NAMALWA (cell line): Measurements from ENCODE around the gene ADTRP.

Experiments used
- DNase-seq: peaks from one replicate; pipeline ENCODE4 v3.0.0-alpha.2; 2015; ENCODE audit warnings: low spot score

Gene ADTRP

DNA sequence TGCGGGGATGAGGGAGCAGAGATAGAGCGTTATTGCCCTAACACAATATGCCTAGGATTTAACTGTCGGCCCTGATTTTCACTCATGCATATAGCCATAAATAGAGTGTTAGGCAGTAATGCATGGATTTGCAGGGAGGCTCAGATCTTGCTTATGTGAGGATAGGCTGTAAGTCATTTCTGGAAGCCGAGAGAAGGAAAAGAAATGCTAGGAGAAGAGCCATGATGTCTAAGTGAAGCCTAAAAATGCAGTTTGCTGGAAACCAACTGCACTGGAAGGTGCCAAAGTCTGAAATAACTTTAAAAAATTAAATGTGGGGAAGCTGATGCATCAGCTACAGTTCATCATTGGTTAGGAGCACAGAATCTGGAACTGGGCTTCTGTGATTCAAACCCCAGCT, 54.3 kb downstream of the ADTRP start:
- DNase-seq, result no peak

DNA sequence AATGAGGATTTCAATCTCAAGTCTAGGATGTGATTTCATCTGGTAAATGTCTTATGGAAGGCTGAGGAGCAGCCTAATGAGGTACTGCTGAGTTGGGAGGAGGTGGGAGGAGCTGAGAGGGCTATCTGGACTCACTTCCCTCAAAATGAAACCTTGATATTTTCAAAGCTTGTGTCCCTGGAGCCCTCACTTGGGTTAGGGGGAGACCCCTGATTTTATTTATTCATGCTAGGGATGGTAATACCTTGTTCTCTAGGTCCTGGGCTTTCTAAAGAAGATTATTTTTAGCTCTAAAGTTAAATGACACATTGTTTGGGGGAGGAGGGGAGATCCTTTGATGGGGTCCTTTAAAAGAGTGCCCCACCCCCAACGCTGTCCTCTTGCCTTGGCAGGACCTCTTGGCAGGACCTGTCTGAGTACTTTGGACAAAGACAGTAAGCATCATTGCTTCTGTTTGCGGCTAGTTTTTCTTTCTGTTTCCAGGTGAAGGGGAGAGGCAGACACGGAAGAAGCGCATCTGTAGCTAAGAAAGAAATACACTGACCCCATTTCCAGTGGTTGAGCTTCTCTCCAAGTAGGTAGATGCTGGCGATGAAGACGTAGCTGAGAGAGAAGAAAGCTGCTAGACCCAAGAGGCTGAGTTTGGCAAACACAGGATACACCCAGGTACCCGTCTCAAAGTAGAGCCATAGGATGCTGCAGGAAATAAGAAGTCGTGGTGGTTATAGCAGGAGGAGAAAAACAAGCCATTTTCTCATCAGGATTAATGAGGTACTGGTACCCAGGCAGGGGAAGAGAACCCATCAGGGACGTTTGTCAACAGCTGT, 55.6 kb downstream of the ADTRP start:
- DNase-seq, result no peak

DNA sequence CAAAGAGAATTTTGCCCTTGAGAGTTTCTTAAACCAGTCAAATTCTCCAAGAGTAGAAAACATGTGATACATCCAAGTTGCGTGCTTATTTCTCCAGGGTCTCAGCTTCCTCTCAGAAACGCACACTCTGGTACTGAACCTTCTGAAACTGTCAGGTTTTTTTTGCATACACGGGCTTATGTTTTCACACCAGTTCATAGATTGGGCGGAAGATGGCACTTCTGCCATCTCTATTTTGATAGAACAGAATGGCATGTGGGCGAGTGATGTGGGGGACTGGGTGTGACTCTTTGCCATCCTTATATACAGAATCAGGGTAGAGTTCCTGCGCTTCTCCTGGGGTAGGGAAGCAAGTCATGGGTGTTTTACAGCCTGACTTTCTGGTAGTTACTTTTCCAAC, 56.4 kb downstream of the ADTRP start:
- no peak for DNase-seq

DNA sequence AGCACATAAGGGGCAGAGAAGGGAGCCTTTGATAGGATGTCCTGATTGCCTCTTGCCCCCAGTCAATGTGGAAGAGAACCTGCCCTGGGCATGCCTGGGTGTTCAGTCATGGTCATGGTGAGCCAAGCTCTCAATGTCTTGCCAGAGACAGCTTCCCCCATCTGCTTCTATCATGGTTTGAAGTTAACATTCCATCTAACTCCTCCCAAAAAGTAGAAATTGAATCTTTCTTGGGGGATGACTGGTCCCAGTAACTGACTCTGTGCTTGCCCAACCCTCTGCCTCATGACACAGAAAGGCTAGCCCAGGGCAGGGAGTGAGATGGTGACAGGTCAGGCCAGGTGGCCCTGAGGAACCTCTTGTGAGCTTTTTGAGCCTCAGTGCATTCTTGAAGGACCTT, 60.1 kb downstream of the ADTRP start:
- no peak for DNase-seq

DNA sequence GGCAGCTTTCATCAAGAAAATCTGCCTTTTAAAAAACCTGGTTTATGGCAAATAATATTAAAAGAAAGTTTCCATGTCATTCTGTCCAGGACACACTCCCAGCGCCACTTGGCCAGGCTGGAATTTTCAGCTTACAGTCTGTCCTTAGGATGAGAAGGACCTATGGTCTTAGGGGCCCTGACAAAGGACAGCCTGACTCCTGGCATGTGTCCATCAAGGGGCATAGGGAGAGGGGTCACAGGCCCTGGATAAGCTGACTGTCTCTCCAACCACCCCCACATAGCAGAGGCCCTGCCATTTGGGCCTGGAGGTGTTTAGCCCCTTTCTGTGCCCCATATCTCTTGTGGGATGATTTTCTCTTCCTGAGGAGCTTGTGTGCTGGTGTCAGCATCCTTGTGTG, 60.6 kb downstream of the ADTRP start:
- DNase-seq, result no peak

DNA sequence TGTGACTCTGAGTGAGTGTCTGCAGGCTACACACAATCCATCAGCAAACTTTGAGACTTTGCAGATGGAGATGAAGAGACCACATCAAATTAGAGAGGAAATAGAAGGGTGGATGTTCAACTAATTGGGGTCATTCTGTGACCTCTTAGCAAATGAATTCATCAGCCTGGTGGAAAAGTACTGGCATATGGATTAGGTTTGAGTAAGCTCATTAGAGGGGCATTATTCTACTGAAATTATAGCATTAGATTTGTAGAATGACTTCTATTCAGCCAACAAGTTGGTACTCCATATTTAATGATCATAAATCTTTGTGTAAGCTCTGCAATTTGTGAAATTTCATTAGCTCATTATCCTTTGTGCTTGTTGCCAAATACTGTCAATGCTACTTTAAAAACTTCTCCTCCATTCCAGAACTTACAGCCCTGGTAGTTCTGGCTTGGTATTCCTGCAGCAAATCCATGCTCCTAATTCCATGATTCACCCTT, 63.8 kb downstream of the ADTRP start:
- DNase-seq, result no peak

DNA sequence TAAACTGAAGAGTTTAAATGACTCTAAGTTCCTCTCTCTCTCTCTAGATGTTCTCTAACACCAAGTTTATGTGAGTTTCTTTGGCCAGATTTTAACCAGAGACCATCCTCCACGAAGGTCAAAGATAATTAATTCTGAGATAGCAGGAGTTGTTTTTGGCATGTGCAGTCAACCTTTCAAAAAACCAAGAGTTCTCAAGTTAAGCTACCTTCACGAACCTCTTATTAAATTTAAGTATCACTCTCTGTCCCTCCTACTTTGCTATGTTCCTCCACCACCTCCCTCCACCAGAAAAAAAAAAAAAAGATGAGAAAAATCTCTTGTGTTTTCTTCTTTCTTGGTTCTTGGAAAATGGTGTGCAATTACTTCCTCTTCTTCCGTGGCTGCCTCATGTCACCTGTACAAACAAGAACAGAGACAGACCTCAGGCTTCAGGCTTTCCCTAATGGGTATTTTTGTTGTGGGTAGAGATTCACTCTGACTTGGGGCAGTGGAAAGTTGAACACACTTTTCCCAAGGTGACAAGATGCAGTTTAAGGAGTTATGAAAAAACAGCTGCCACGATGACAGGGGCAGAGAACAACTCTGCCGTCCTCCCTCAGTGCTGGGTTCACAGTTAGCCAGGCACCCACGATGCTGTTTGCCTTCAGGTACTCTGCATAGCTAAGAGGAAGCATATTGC, 64.3 kb downstream of the ADTRP start:
- DNase-seq, result peak; percentile 12

DNA sequence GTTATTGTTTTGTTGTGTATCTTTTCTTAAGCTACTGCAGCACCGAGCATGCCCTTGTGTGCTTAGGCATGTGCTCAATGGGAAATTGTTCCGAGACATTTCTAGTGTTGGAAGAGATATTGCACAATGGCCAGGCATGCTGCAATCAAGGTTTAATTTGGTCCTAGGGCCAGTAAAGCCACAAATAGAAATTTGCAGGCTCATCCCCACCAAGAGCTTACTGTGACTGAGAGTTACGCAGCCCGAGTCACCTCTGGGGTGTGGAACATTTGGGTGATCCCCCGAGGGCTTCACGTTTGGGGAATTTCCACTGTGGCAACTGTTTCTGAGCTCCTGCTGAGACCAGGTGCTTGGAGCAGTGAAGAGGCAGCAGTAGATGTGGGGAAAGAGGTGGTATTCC, 65.8 kb downstream of the ADTRP start:
- no peak for DNase-seq

DNA sequence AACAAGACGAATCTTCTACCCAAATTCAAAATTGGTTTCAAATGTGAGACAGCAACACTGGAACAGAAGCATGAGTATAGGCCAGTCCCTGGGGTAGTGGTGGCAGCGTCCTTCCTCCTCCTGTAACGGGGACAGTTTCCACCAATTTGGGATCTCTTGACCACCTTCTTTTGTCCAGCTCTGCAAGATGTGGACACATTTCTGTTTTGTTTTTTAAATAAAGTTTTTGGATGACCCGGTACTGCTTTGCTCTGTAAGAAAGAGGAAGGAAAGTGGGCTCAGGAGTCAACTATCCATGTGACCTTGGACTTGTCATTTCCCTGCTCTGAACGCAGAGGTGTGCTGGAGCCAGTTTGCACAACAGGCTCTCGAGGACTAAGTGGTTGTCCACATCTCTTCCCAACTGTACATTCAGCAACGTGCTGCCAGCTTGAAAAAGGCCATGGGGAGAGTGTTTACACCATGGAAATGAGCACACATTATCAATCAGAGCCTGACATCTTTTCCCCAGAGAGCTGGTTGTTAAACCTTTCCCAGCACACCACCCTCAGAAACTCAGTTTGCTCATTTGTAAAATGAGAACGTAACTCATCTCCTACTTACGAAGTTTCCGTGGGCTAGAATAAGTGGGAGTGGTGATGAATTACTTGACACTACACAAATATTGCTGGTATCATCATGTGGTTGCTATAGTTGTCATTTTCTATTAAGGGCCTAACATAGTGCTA, 66.5 kb downstream of the ADTRP start:
- DNase-seq, result no peak

DNA sequence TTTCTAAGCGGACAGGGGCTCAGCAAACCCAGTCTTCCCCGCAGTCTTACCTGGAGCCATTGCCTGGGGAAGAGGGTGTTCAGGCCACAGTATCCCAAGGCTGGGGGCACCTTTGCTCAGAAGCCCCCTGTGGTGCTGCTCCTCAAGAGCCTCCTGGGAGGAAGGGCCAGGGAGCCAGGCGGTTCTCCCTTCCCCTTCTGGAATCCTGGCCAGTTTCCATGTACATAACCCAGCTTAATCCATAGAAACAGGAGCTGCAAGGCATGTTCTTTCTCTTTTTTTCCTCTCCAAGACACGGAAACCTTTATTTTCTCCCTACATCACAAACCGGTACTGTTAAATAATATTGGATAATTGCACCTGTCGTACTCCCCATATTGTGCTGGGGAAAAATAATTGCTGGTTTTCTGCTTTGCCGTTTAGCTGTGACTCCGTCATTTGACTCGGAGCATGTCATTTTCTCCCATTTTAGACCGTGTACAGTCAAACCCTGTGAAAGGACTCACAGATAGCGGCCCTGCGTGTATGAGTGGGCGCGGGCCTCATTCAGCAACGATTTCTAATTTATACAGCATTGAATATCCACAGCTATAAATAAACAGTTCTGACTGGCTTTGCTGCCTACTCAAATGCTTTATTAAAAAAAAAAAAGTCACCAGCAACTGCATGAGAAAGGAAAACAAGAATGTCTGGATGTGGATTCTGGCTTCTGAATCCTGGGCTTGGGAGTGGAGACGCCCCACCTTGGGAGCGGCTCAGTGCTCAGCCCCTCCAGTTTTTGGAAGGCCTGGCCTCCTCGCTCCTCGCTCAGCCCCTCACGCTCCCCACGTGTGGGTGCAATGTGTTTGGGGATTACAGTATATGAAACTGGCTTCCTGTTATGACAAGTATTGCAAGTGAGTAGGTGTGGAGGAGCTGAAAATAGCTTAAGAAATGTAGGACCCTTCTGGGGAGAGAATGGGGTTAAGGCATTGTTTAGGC, 67.3 kb downstream of the ADTRP start:
- no peak for DNase-seq

DNA sequence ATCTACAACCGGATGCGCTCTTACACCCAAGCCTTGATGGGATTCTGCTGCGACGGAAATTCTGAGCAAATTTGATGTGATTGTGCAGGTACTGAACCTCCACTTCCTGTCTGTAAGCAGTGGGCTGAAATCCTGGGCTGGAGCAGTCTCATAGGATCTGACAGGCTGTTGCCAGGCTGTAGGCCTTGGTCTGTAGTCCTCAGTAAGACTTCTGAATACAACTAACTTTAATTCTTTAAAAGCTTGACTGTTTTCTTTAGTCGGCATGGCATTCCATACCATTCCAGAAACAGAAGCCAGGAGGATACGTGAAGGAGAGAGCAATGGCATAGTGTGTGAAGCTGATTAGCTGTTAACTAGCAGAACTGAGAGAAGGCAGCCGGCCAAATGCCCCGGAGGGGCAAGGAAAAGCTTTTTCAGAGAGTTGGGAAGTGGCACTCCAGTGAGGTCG, 68.3 kb downstream of the ADTRP start:
- no peak for DNase-seq

DNA sequence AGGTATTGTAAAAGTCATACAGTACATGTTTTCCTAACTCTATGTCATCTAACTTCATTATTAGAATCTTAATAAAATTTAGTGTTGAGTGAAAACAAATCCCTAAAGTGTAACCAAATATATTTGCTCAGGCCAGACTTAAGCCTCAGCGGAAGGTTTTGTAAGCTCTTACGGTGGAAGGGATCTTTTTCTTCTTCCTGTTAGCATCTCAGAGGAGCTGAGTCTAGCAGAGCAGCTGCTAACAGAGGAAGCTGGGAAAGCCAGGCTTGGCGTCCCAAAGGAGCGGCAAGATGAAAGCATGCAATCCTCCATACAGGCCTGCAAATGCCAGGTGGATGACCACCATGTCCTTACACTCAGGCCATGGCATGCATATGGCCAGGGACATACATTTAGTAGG, 72.4 kb downstream of the ADTRP start:
- no peak for DNase-seq

DNA sequence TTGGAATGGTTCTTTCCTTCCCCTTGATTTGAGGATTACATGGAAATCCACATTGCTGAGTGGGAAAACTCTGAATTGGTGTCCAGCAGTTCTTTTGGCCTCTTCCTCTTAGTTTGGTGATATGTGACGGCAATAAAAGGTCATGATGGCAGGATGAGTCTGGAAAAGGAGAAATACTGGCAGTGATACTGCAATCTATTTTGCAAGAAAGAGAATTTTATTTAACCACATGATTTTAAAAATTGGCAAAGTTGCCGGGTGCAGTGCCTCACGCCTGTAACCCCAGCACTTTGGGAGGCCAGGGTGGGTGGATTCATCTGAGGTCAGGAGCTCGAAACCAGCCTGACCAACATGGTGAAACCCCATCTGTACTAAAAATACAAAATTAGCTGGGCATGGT, 73.1 kb downstream of the ADTRP start:
- DNase-seq, result no peak

DNA sequence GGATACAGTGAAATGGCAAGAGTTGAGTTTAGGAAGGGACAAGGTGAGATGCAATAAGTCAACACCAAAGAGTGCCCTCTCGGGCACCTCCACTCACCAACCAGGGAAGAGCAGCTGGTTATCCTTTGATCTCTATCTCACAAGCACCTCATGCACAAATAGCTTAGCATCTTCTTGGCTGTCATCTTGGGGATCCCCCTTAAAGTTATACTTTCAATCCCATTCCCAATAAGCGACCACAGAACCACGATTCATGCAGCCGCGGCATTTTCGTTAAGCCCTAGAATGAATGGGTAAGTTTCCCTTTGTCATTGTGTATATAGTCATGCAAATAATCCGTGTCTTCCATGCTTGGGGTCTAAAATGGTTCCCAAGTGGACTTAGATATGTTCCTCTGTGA, 73.5 kb downstream of the ADTRP start:
- DNase-seq, result no peak

DNA sequence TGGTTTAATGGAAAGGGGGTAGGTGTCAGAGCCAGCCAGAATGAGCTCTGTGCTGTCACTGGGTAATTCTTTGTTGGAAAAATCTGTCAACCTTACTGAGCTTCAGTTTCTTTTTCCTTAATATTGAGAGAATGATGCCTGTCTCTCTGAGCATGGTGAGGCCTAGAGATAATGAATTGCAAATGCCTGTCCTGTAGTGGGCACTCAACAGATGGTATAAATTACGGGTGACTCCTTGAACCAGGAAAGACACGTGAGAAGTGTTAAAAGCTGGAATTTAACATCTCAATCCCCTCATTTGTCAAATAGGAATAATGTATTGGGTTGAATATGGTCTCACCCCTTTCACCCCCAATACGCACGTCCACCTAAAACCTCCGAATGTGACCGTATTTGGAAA, 74.9 kb downstream of the ADTRP start:
- no peak for DNase-seq

DNA sequence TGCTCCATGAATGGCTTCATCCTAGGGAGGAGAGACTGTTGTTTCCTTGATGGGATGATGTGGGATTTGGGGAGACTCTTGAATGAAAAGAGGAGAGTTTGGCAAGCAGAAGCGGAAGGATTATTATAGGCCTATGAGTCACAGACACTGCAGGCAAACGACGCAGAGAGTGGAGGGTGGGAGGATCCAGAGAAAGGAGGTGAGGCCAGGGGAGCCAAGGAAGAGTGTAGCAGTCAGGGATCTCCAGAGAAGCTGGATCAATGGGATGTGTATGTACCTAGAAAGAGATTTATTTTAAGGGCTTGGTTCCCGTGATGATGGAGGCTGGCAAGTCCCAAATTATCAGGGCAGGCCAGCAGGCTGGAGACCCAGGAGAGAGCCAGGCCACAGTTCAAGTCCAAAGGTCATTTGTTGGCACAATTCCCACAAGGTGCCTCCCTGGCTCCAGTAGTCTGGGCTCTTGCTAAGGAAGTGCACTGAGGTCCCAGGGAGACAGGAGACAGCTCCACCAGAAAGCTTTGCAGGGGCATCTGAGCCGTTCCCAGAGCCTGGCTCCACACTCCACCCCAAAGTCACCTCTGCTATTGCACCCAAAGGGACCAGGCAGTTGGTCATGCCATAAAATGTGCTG, 76.0 kb downstream of the ADTRP start:
- no peak for DNase-seq

DNA sequence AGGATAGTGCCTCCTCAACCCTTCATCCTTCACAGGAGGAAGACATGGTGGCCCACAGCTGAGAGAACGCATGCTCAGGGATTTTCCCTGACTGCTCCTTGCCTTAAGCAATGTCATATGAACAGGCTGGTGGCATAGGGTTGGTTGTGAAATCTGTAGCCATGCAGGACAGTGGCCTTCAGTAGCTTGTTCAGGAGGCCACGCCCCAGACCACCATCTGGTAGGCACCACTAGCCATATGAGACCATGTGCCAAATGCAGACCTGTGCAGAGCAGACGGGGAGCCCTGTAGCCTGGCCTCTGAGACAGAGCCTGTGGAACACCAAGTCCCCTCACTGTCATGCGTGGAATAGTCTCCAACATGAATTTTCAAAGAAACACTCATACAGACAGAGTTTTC, 76.5 kb downstream of the ADTRP start:
- no peak for DNase-seq

DNA sequence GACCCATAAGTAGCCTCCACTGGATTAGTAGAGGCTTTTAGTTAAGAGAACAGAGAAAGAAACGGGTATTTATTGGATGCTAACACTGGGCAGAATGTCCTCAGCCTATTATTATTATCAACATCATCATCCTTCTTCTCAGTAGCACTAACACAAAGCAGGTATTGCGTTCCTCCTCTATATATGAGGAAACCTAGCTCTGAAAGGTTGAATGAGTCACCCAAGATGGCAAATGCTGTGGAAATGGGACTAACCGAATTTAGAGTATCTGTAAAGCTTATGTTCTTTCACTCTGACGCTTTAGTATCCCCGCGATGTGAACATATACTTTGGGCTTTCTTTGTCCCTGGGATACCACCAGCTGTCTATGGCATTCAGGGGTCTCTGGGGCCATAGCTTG, 77.0 kb downstream of the ADTRP start:
- DNase-seq, result no peak

DNA sequence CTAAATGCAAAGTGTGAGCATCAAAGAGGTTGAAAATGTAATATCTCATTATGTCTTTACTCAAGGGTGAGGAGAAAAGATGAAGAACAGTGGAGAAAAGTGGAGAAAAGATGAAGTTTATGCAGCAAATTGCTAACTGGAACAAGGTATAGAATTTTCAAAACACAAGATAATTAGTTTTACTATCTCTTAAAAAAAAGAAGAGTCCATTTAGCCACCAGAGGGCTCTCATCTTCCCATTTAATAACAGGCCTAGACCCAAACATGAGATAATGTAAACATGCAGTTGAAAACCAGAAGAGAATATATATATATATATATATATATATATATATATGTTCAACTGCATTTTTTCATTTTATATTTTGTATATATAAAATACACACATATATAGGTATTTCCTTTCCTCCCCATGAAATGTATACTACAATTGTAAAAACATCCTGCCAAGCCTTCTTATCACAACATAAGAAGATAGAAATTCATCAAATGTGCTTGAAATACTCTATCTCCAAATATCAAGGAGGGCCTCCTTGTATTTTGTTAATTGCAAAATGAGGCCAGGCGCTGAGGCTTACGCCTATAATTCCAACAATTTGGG, 78.4 kb downstream of the ADTRP start:
- peak; percentile 66 for DNase-seq

DNA sequence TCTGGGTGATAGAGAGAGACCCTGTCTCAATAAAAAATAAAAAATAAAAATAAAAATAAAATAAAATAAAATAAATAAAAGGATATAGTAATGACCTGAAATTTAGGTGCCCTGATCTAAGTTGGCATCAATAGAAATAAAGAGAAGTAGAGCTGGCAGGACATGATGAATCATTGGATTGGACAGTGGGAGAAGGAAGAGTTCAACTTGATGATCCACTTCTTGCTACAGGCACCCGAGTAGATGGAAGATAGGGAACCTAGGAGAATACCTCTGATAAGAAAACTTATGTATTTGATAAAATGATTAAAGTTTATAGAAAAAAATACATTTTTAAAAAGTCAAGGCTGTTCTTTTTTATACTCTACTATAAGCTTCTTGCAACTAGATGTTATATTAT, 79.0 kb downstream of the ADTRP start:
- no peak for DNase-seq
